ENCODE data around the gene PPP1R12B.

- no peak for TF ChIP-seq CTCF (IDR thresholded peaks at IDR 0.05; ENCODE audit: low read depth, low read length, missing input control)
- no peak for TF ChIP-seq RAD21 (IDR thresholded peaks at IDR 0.05)
- TF ChIP-seq REST (IDR thresholded peaks at IDR 0.05): no peak
- no peak for TF ChIP-seq TAF1 (conservative IDR thresholded peaks at IDR 0.05)
- no peak for TF ChIP-seq SP1 (IDR thresholded peaks at IDR 0.05)
- TF ChIP-seq JUND (IDR thresholded peaks at IDR 0.05): no peak
- TF ChIP-seq ZBTB33 (IDR thresholded peaks at IDR 0.05): no peak
- TF ChIP-seq YY1 (IDR thresholded peaks at IDR 0.05): no peak
- no peak for TF ChIP-seq HNF4A (conservative IDR thresholded peaks at IDR 0.05)
- no peak for TF ChIP-seq FOXA1 (IDR thresholded peaks at IDR 0.05)
- TF ChIP-seq RXRA (IDR thresholded peaks at IDR 0.05): no peak
- no peak for TF ChIP-seq EGR1 (IDR thresholded peaks at IDR 0.05; ENCODE audit: low read depth in 2 of 2)
- no peak for TF ChIP-seq MAX (IDR thresholded peaks at IDR 0.05)
- TF ChIP-seq ATF3 (IDR thresholded peaks at IDR 0.05): no peak
These were observed 44.1 kb upstream of the PPP1R12B start for GRCh38 chr1:202304375-202304774.

Measured in liver (tissue), 3 donors.